CD14-positive monocyte (primary cell): ENCODE measurements around the gene FOXN4. TPM values are rescaled to one million over a fixed set of nuclear protein-coding genes. Genes with fewer than 3 reads are reported as not detected.

Experiments used
- DNase-seq, 3 donors: peaks; one replicate each; pipeline ENCODE4 v3.0.0-alpha.2; 2011 to 2022
- H2AFZ ChIP-seq: 2 replicates; pipeline ENCODE4 v1.6.0; 2012; ENCODE audit warnings: mild to moderate bottlenecking, low read depth, low read length, inconsistent platforms; ENCODE audit not compliant: insufficient read depth, poor library complexity, severe bottlenecking
- H3K27ac ChIP-seq, 2 donors: 1 replicate in 1 of 2; 2 replicates in 1 of 2; pipeline ENCODE4 v1.5.1; 2012 to 2013; ENCODE audit warnings: low read length in 2 of 2, control low read depth in 1 of 2, inconsistent platforms in 1 of 2, low read depth in 1 of 2, mild to moderate bottlenecking in 1 of 2
- H3K27me3 ChIP-seq, 2 donors: one replicate each; pipeline versions ENCODE4 v1.6.0 to v1.6.1; 2011 to 2013; ENCODE audit warnings: low read length in 2 of 2; ENCODE audit not compliant: control insufficient read depth in 2 of 2, insufficient read depth in 2 of 2
- H3K36me3 ChIP-seq, 2 donors: replicated peaks in 1 of 2; 1 replicate in 1 of 2; 2 replicates in 1 of 2; pipeline versions ENCODE4 v1.5.1 to v1.6.1; 2012 to 2013; ENCODE audit warnings: low read length in 2 of 2, control low read depth in 1 of 2, inconsistent platforms in 1 of 2, mild to moderate bottlenecking in 1 of 2; ENCODE audit not compliant: insufficient read depth in 2 of 2, control insufficient read depth in 1 of 2
- H3K4me1 ChIP-seq, 2 donors: 1 replicate in 1 of 2; 2 replicates in 1 of 2; pipeline versions ENCODE4 v1.5.1 to v1.6.1; 2012 to 2013; ENCODE audit warnings: low read length in 2 of 2, control low read depth in 1 of 2, inconsistent platforms in 1 of 2, mild to moderate bottlenecking in 1 of 2, moderate library complexity in 1 of 2; ENCODE audit not compliant: insufficient read depth in 2 of 2, control insufficient read depth in 1 of 2
- H3K4me2 ChIP-seq: replicated peaks from 2 replicates; pipeline ENCODE3; 2012; ENCODE audit warnings: low read length, moderate library complexity, mild to moderate bottlenecking; ENCODE audit not compliant: poor library complexity, severe bottlenecking; ENCODE audit errors: extremely low read depth
- H3K4me3 ChIP-seq, 3 experiments: fragments of 200-600 bp in 1 of 3; sonication (generic) in 1 of 3; replicated peaks in 1 of 3; 1 replicate in 2 of 3; 2 replicates in 1 of 3; pipeline ENCODE4 v1.5.1; 2011 to 2013; ENCODE audit warnings: low read length in 3 of 3, mild to moderate bottlenecking in 3 of 3, control low read depth in 2 of 3, low read depth in 2 of 3, inconsistent platforms in 1 of 3, moderate library complexity in 1 of 3
- H3K79me2 ChIP-seq: 2 replicates; pipeline ENCODE4 v1.6.0; 2012; ENCODE audit warnings: mild to moderate bottlenecking, control low read depth, inconsistent platforms, low read length, moderate library complexity; ENCODE audit not compliant: insufficient read depth
- H3K9ac ChIP-seq: 2 replicates; pipeline ENCODE4 v1.6.0; 2017; ENCODE audit warnings: low read length, mild to moderate bottlenecking; ENCODE audit not compliant: insufficient read depth, poor library complexity, severe bottlenecking
- H3K9me3 ChIP-seq, 2 donors: replicated peaks in 1 of 2; 1 replicate in 1 of 2; 2 replicates in 1 of 2; pipeline versions ENCODE4 v1.5.1 to v1.6.1; 2012 to 2013; ENCODE audit warnings: low read length in 2 of 2, control low read depth in 1 of 2; ENCODE audit not compliant: control insufficient read depth in 1 of 2, insufficient read depth in 1 of 2
- H4K20me1 ChIP-seq: 2 replicates; pipeline ENCODE4 v1.6.0; 2012; ENCODE audit warnings: mild to moderate bottlenecking, low read length, control low read depth, moderate library complexity; ENCODE audit not compliant: insufficient read depth
- H3K27ac Mint-ChIP-seq, 7 donors: one replicate each; pipeline ENCODE4 v1.8.0; 2020; ENCODE audit warnings: mild to moderate bottlenecking in 7 of 7, mixed read lengths in 7 of 7, moderate library complexity in 6 of 7, inconsistent platforms in 2 of 7
- H3K27me3 Mint-ChIP-seq, 3 donors: one replicate each; pipeline ENCODE4 v1.8.0; 2021 to 2022; ENCODE audit warnings: low read depth in 3 of 3, mild to moderate bottlenecking in 3 of 3, mixed read lengths in 3 of 3, moderate library complexity in 3 of 3, inconsistent platforms in 1 of 3
- H3K36me3 Mint-ChIP-seq, 2 donors: one replicate each; pipeline ENCODE4 v1.8.0; 2020; ENCODE audit warnings: mixed read lengths in 2 of 2, inconsistent platforms in 1 of 2, mild to moderate bottlenecking in 1 of 2
- H3K4me1 Mint-ChIP-seq: one replicate; pipeline ENCODE4 v1.8.0; 2020; ENCODE audit warnings: mild to moderate bottlenecking, mixed read lengths
- H3K4me3 Mint-ChIP-seq, 2 donors: one replicate each; pipeline ENCODE4 v1.8.0; 2020; ENCODE audit warnings: mild to moderate bottlenecking in 2 of 2, mixed read lengths in 2 of 2, moderate library complexity in 1 of 2
- H3K9me3 Mint-ChIP-seq, 7 donors: one replicate each; pipeline ENCODE4 v1.8.0; 2020 to 2022; ENCODE audit warnings: mixed read lengths in 7 of 7, mild to moderate bottlenecking in 6 of 7, moderate library complexity in 6 of 7, inconsistent platforms in 2 of 7
- CTCF ChIP-seq: fragments of 200-600 bp; IDR thresholded peaks from one replicate; pipeline ENCODE4 v1.8.0; 2022; ENCODE audit warnings: antibody characterized with exemption, mild to moderate bottlenecking
- WGBS: methylation state at CpG from one replicate; pipeline ENCODE4 v1.1.5; 2013; ENCODE audit warnings: missing lambda C conversion rate; ENCODE audit not compliant: insufficient coverage; 5-methylcytosine and 5-hydroxymethylcytosine counted together
- intact Hi-C, 2 donors: fragments of 100-400 bp; cut with micrococcal nuclease; formaldehyde crosslinking; loops; one replicate each; pipeline versions ENCODE4 v1.15.0 to v1.15.1; 2023
- polyA plus RNA-seq, 3 donors: library from polyadenylated mRNA; depleted of rRNA in 1 of 3; unstranded in 2 of 3; stranded (reverse) in 1 of 3; fragments of 300-500 nt in 2 of 3; fragments of >200 nt in 1 of 3; fragmentation: Illumina TruSeq in 2 of 3; gene quantifications; 1 replicate in 2 of 3; 2 replicates in 1 of 3; pipeline ENCODE4 v1.2.3, GENCODE V29; 2012 to 2021

FOXN4 gene
- polyA plus RNA-seq, 3 donors, result not detected

DNA sequence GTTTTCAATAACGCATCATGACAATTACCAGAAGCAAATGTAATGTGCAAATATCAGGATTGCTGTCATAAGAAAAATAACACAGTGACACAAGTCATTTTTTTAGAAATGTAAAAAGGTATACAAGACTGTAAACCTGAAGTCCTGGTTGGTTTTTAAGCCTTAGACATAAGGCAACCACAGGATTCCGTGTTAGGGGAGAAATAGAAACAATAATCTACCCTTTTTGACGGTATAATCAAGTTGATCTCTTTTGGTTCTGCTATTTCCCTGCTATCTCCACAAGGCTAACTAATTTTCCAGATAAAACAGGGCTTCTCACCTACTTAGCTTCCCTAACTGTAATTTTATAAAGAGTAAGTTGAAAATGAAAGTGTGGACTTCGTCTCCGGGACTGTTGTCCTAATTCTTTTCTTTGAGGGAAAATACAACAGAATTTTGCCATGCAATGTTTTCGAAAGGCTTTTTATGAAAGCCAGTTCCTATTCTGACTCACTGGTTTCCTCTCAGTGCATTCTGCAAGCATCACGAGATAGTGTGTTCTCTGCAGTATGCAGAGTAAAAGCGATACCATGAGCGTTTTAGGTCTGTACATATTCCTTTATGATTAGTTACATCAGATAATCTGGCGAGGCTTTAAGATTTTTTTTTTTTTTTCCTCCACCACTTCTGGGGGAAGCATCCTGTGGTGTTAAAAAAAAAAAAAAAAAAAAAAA is 49.2 kb upstream of the FOXN4 start:
- peaks cover 8 to 22% (median 13%) of the 10 kb centered on the region in 3 donors for H3K27me3 Mint-ChIP-seq
- 20% methylated on average over 1 of the region's 10 CpGs for WGBS
- H2AFZ ChIP-seq, result peak overlapping the region; percentile 52

GRCh38 chr12:109357032-109357431 is 47.9 kb upstream of the FOXN4 start:
- Histone ChIP-seq H3K9me3 (no peaks in the 10 kb centered on the region), H2AFZ (no peak overlapping the region), H3K4me3 (no peak overlapping the region), H3K27ac (no peak overlapping the region), H3K36me3 (no peaks in the 10 kb centered on the region), H4K20me1 (no peaks in the 10 kb centered on the region), H3K4me2 (no peak overlapping the region), H3K9ac (no peak overlapping the region), H3K27me3 (no peaks in the 10 kb centered on the region), H3K4me1 (no peaks in the 10 kb centered on the region), H3K79me2 (no peaks in the 10 kb centered on the region)
- no peak overlapping the region for H3K27ac Mint-ChIP-seq
- intact Hi-C loops, result no loop called here
- no peaks in the 10 kb centered on the region for H3K9me3 Mint-ChIP-seq
- H3K27me3 Mint-ChIP-seq, result peaks cover 5 to 28% (median 13%) of the 10 kb centered on the region in 3 donors
- no peak for DNase-seq
- H3K36me3 Mint-ChIP-seq, result no peaks in the 10 kb centered on the region
- no peak overlapping the region for H3K4me3 Mint-ChIP-seq
- H3K4me1 Mint-ChIP-seq, result peaks cover 4% of the 10 kb centered on the region
- no CpG with 5 or more reads among the region's 2 CpGs for WGBS
- no peak for TF ChIP-seq CTCF

More for the DNA sequence above, 49.2 kb upstream of the FOXN4 start:
- no peaks in the 10 kb centered on the region for H4K20me1 ChIP-seq
- peak; percentile 1 to 34 (median 6) for DNase-seq
- Mint-ChIP-seq H3K36me3 (no peaks in the 10 kb centered on the region), H3K4me1 (peaks cover 4% of the 10 kb centered on the region), H3K9me3 (no peaks in the 10 kb centered on the region), H3K4me3 (peak overlapping the region; percentile 24 to 77), H3K27ac (no peak overlapping the region)
- no peaks in the 10 kb centered on the region for H3K36me3 ChIP-seq
- no peaks in the 10 kb centered on the region for H3K79me2 ChIP-seq
- intact Hi-C loops, result no loop called here
- no peak for TF ChIP-seq CTCF
- H3K9ac ChIP-seq, result no peak overlapping the region
- no peaks in the 10 kb centered on the region for H3K27me3 ChIP-seq
- no peaks in the 10 kb centered on the region for H3K4me1 ChIP-seq
- H3K9me3 ChIP-seq, result no peaks in the 10 kb centered on the region
- peak overlapping the region; percentile 50 for H3K4me2 ChIP-seq
- H3K4me3 ChIP-seq, result peak overlapping the region in 2 of 3 experiments; percentile 22 to 44
- H3K27ac ChIP-seq, result no peak overlapping the region
